K562 (cell line): ENCODE measurements around the gene GPC3. TPM values are rescaled to one million over a fixed set of nuclear protein-coding genes. Genes with fewer than 3 reads are reported as not detected.

Experiments
- ATAC-seq: fragments of 200-7000 bp; cut with Tn5 transposase; 3 replicates; pipeline ENCODE4 v1.9.1; 2020; ENCODE audit warnings: moderate library complexity
- BruUV-seq: library from RNA; stranded (reverse); fragments of 400-500 nt; replicated peaks from 2 replicates; lab custom pipeline; 2021; lab: Mats Ljungman, UMichigan
- CTCF ChIA-PET: fragments of 300-600 bp; formaldehyde crosslinking; extraction: SDS; loops from one replicate; lab custom pipeline; 2021; ENCODE audit warnings: low intra/inter-chr PET ratio; lab: Yijun Ruan, JAX
- POLR2A ChIA-PET: fragments of 300-600, 350-650 bp; sonication (Branson Sonifier 250); formaldehyde crosslinking; extraction: SDS; loops from one replicate; lab custom pipeline; 2021; ENCODE audit warnings: antibody characterized with exemption, inconsistent platforms; lab: Yijun Ruan, JAX
- DNase-seq, 4 experiments: peaks; one replicate each; pipeline versions ENCODE4 v3.0.0 to v3.0.0-alpha.2; 2011 to 2018; ENCODE audit warnings: low spot score in 3 of 4, mixed read lengths in 3 of 4; ENCODE audit errors: extremely low read depth in 1 of 4
- FAIRE-seq: peaks from 2 replicates; lab custom pipeline; 2011; peaks lifted over from hg19 to GRCh38; lab: Jason Lieb, UNC
- H2AFZ ChIP-seq: 2 replicates; pipeline ENCODE4 v1.6.0; 2011; ENCODE audit warnings: low read depth, low read length, control low read depth, inconsistent platforms
- H3K27ac ChIP-seq: fragments of 200-600 bp; 3 replicates; pipeline ENCODE4 v1.8.0; 2011; ENCODE audit warnings: low read depth, mild to moderate bottlenecking, control low read depth, inconsistent platforms, low read length, moderate library complexity, mixed read lengths; ENCODE audit errors: extremely low read depth
- H3K27me3 ChIP-seq, 2 experiments: fragments of 300-600 bp in 1 of 2; 2 replicates in 1 of 2; 3 replicates in 1 of 2; pipeline versions ENCODE4 v1.6.0 to v1.8.0; 2011; ENCODE audit warnings: inconsistent platforms in 2 of 2, low read length in 2 of 2, mild to moderate bottlenecking in 1 of 2, mixed read lengths in 1 of 2, moderate library complexity in 1 of 2; ENCODE audit not compliant: control insufficient read depth in 2 of 2, insufficient read depth in 2 of 2
- H3K36me3 ChIP-seq: fragments of 300-600 bp; 3 replicates; pipeline ENCODE4 v1.8.0; 2011; ENCODE audit warnings: mild to moderate bottlenecking, low read length, inconsistent platforms; ENCODE audit not compliant: control insufficient read depth, insufficient read depth
- H3K4me1 ChIP-seq, 2 experiments: fragments of 200-600 bp in 1 of 2; replicated peaks in 1 of 2; 2 replicates in 1 of 2; 3 replicates in 1 of 2; pipeline versions ENCODE4 v1.5.1 to v1.8.0; 2011; ENCODE audit warnings: inconsistent platforms in 2 of 2, low read length in 2 of 2, mild to moderate bottlenecking in 1 of 2, mixed read lengths in 1 of 2, moderate library complexity in 1 of 2; ENCODE audit not compliant: control insufficient read depth in 2 of 2, insufficient read depth in 2 of 2
- H3K4me2 ChIP-seq: 2 replicates; pipeline ENCODE4 v1.6.1; 2011; ENCODE audit warnings: low read length, control low read depth, inconsistent platforms, mixed read lengths; ENCODE audit not compliant: insufficient read depth
- H3K4me3 ChIP-seq: fragments of 200-600 bp; sonication (generic), shearing (Covaris generic); 2 replicates; pipeline ENCODE4 v1.5.1; 2016; ENCODE audit warnings: control low read depth, inconsistent platforms
- H3K79me2 ChIP-seq: fragments of 200-600 bp; 3 replicates; pipeline ENCODE4 v1.8.0; 2011; ENCODE audit warnings: low read length, inconsistent platforms; ENCODE audit not compliant: control insufficient read depth, insufficient read depth
- H3K9ac ChIP-seq, 2 experiments: 2 replicates each; pipeline versions ENCODE4 v1.6.0 to v1.6.1; 2011; ENCODE audit warnings: low read depth in 2 of 2, low read length in 2 of 2, control low read depth in 1 of 2, inconsistent platforms in 1 of 2, mild to moderate bottlenecking in 1 of 2, mixed read lengths in 1 of 2; ENCODE audit not compliant: insufficient read depth in 1 of 2
- H3K9me1 ChIP-seq: one replicate; pipeline ENCODE4 v1.6.0; 2011; ENCODE audit warnings: inconsistent platforms, mild to moderate bottlenecking, low read length, moderate library complexity; ENCODE audit not compliant: control insufficient read depth, insufficient read depth
- H3K9me3 ChIP-seq: replicated peaks from 2 replicates; pipeline ENCODE4 v1.5.1; 2011; ENCODE audit warnings: low read depth, low read length, inconsistent platforms; ENCODE audit not compliant: control insufficient read depth, insufficient read depth
- H4K20me1 ChIP-seq: replicated peaks from 2 replicates; pipeline ENCODE4 v1.6.1; 2011; ENCODE audit warnings: low read length, inconsistent platforms, mixed read lengths; ENCODE audit not compliant: control insufficient read depth, insufficient read depth
- ATF3 ChIP-seq, 2 experiments: fragments of 450-650 bp in 1 of 2; sonication (generic) in 1 of 2; formaldehyde crosslinking in 1 of 2; IDR thresholded peaks in 1 of 2; conservative IDR thresholded peaks in 1 of 2; 2 replicates each; pipeline versions ENCODE4 v1.6.1 to v1.8.1; 2016 to 2023; ENCODE audit warnings: mild to moderate bottlenecking in 2 of 2, moderate library complexity in 2 of 2, inconsistent platforms in 1 of 2, missing genetic modification reagents in 1 of 2
- BACH1 ChIP-seq: fragments of 200-800 bp; sonication (Bioruptor generic); IDR thresholded peaks from 2 replicates; pipeline ENCODE4 v1.6.1; 2016; ENCODE audit warnings: missing genetic modification characterization, missing compliant biosample characterization
- CXXC5 ChIP-seq: fragments of 250-450 bp; sonication (Bioruptor Pico); IDR thresholded peaks from 2 replicates; pipeline ENCODE4 v1.8.0; 2022; ENCODE audit warnings: inconsistent platforms, mild to moderate bottlenecking, moderate library complexity
- E2F5 ChIP-seq: sonication (generic); formaldehyde crosslinking; IDR thresholded peaks from 2 replicates; pipeline ENCODE4 v1.8.0; 2022; ENCODE audit warnings: mild to moderate bottlenecking, missing genetic modification reagents
- FIP1L1 ChIP-seq: fragments of 200-400 bp; formaldehyde crosslinking; IDR thresholded peaks from 2 replicates; pipeline ENCODE4 v1.6.1; 2018; ENCODE audit warnings: mild to moderate bottlenecking, low read depth, low read length; ENCODE audit not compliant: poor library complexity, severe bottlenecking
- JUNB ChIP-seq: fragments of 450-650 bp; formaldehyde crosslinking; conservative IDR thresholded peaks from 2 replicates; pipeline ENCODE4 v1.4.0; 2020; ENCODE audit warnings: mild to moderate bottlenecking
- JUND ChIP-seq, 2 experiments: IDR thresholded peaks; 2 replicates in 1 of 2; 3 replicates in 1 of 2; pipeline ENCODE4 v1.6.1; 2011; ENCODE audit warnings: borderline replicate concordance in 2 of 2, low read depth in 2 of 2, low read length in 2 of 2, improper control_type of control experiment in 1 of 2, missing biosample characterization in 1 of 2, missing genetic modification characterization in 1 of 2, missing genetic modification reagents in 1 of 2
- PCBP2 ChIP-seq: fragments of 200-400 bp; formaldehyde crosslinking; IDR thresholded peaks from 2 replicates; pipeline ENCODE4 v1.6.1; 2018; ENCODE audit warnings: low read length, low read depth, mild to moderate bottlenecking, moderate library complexity; ENCODE audit not compliant: poor library complexity, severe bottlenecking
- PTRF ChIP-seq: fragments of 450-650 bp; IDR thresholded peaks from 2 replicates; pipeline ENCODE4 v1.6.1; 2016; ENCODE audit warnings: mild to moderate bottlenecking, missing genetic modification characterization, missing compliant biosample characterization
- RNF219 ChIP-seq: fragments of 250-450 bp; sonication (Bioruptor Pico); IDR thresholded peaks from 2 replicates; pipeline ENCODE4 v1.5.0; 2022; ENCODE audit warnings: mild to moderate bottlenecking
- SIX5 ChIP-seq, 2 experiments: IDR thresholded peaks; 2 replicates each; pipeline ENCODE4 v1.6.1; 2011; ENCODE audit warnings: low read length in 2 of 2, borderline replicate concordance in 1 of 2, low read depth in 1 of 2, mild to moderate bottlenecking in 1 of 2, moderate library complexity in 1 of 2; ENCODE audit not compliant: insufficient read depth in 1 of 2
- STAG1 ChIP-seq: sonication (generic); formaldehyde crosslinking; IDR thresholded peaks from 2 replicates; pipeline ENCODE4 v1.5.0; 2020; ENCODE audit warnings: missing genetic modification reagents, borderline replicate concordance
- TBP ChIP-seq: optimal IDR thresholded peaks from 2 replicates; pipeline ENCODE3; 2011; ENCODE audit warnings: low read depth, low read length, improper control_type of control experiment
- TCF15 ChIP-seq: fragments of 250-450 bp; sonication (Bioruptor Pico); IDR thresholded peaks from 2 replicates; pipeline ENCODE4 v1.8.0; 2022; ENCODE audit warnings: moderate library complexity, mild to moderate bottlenecking, inconsistent platforms
- ZNF232 ChIP-seq: sonication (generic); formaldehyde crosslinking; IDR thresholded peaks from 2 replicates; pipeline ENCODE4 v1.8.0; 2022; ENCODE audit warnings: mild to moderate bottlenecking, missing genetic modification reagents
- ZNF263 ChIP-seq: sonication (generic); formaldehyde crosslinking; IDR thresholded peaks from 2 replicates; pipeline ENCODE4 v1.8.0; 2022; ENCODE audit warnings: mild to moderate bottlenecking, missing genetic modification reagents, borderline replicate concordance
- ZNF347 ChIP-seq: fragments of 450-650 bp; formaldehyde crosslinking; IDR thresholded peaks from 2 replicates; pipeline ENCODE4 v1.4.0; 2020; ENCODE audit warnings: low read depth, mild to moderate bottlenecking, moderate library complexity
- WGBS: fragments of 100-300 bp; shearing (Covaris generic); methylation state at CpG from one replicate; pipeline ENCODE4 v1.1.6; 2016; ENCODE audit warnings: low coverage, mixed read lengths; ENCODE audit not compliant: insufficient coverage; ENCODE audit errors: missing lambda C conversion rate; 5-methylcytosine and 5-hydroxymethylcytosine counted together
- in situ Hi-C: fragments of 300-500 bp; cut with MboI; formaldehyde crosslinking; loops from 4 replicates; pipeline ENCODE4 v1.15.0; 2018; ENCODE audit warnings: inconsistent platforms, mixed read lengths
- intact Hi-C: fragments of 100-400 bp; cut with micrococcal nuclease; formaldehyde crosslinking; loops from 2 replicates; pipeline ENCODE4 v1.14.2; 2022
- polyA plus RNA-seq, 8 experiments: library from polyadenylated mRNA; depleted of rRNA in 4 of 8; stranded (reverse) in 5 of 8; unstranded in 3 of 8; fragments of >200 nt; fragmentation: Nextera tagmentation in 2 of 8; fragmentation: Illumina TruSeq in 1 of 8; extraction: Ambion mirVana in 2 of 8; extraction: Trizol in 1 of 8; gene quantifications; 2 replicates each; pipeline versions ENCODE4 v1.2.1 to v1.2.3, GENCODE V29; 2011 to 2014; ENCODE audit warnings: inconsistent platforms in 1 of 8, missing spikeins in 1 of 8
- total RNA-seq, 7 experiments: library from RNA; depleted of rRNA in 6 of 7; stranded (reverse); fragments of >200 nt in 6 of 7; fragmentation: Illumina TruSeq in 2 of 7; extraction: Trizol in 2 of 7; gene quantifications; 2 replicates each; pipeline versions ENCODE4 v1.2.1 to v1.2.3, GENCODE V29; 2011 to 2021; ENCODE audit warnings: low replicate concordance in 1 of 7

GPC3 gene
- total and polyA plus RNA-seq, 9 of the 15 experiments (the other 6 are each of a cell fraction or from before 2014, with no cell fraction given): 0.42 TPM; not detected in 8

GRCh38 chrX:133576876-133577275 lies 408.5 kb downstream of the GPC3 start:
- ATAC-seq: no peak
- POLR2A ChIA-PET: no interaction called here
- intact Hi-C loops (no loop called here), in situ Hi-C loops (no loop called here)
- Histone ChIP-seq H3K9me3 (no peaks in the 10 kb centered on the region), H3K36me3 (no peaks in the 10 kb centered on the region), H3K27me3 (no peaks in the 10 kb centered on the region), H3K4me1 (no peaks in the 10 kb centered on the region), H3K9ac (no peak overlapping the region), H3K4me3 (no peak overlapping the region), H2AFZ (no peak overlapping the region), H3K27ac (no peak overlapping the region), H3K4me2 (no peak overlapping the region), H3K9me1 (no peaks in the 10 kb centered on the region), H3K79me2 (no peaks in the 10 kb centered on the region), H4K20me1 (no peaks in the 10 kb centered on the region)
- CTCF ChIA-PET: no interaction called here
- DNase-seq: no peak
- BruUV-seq: no TSS peak
- no peak for FAIRE-seq
- WGBS: 0% methylated on average over 2 of the region's 3 CpGs
- no peak for TF ChIP-seq BACH1 (tag)
- TF ChIP-seq TBP: no peak
- no peak for TF ChIP-seq ATF3 (IDR thresholded peaks at IDR 0.05)
- TF ChIP-seq ATF3 (CRISPR knock-in tag; conservative IDR thresholded peaks at IDR 0.05): no peak
- TF ChIP-seq PTRF (tag): no peak
- no peak for TF ChIP-seq FIP1L1
- TF ChIP-seq ZNF232 (CRISPR knock-in tag): no peak
- no peak for TF ChIP-seq ZNF347 (CRISPR knock-in tag)
- TF ChIP-seq TCF15: no peak
- TF ChIP-seq JUNB (CRISPR knock-in tag): no peak
- TF ChIP-seq PCBP2: no peak
- no peak for TF ChIP-seq ZNF263 (CRISPR knock-in tag)
- TF ChIP-seq RNF219: no peak
- no peak for TF ChIP-seq JUND (IDR thresholded peaks at IDR 0.05; ENCODE audit: borderline replicate concordance, low read depth, low read length)
- no peak for TF ChIP-seq JUND (tag; IDR thresholded peaks at IDR 0.05; ENCODE audit: borderline replicate concordance, low read depth, low read length)
- TF ChIP-seq CXXC5 (CRISPR knock-in tag): no peak
- no peak for TF ChIP-seq STAG1 (CRISPR knock-in tag)
- no peak for TF ChIP-seq E2F5
- no peak for TF ChIP-seq SIX5 (IDR thresholded peaks at IDR 0.05; ENCODE audit: borderline replicate concordance in 1 of 2, insufficient read depth in 1 of 2, low read depth in 1 of 2, low read length in 2 of 2)
